ENCODE results near the gene NDUFA11.

Gene NDUFA11

DNA sequence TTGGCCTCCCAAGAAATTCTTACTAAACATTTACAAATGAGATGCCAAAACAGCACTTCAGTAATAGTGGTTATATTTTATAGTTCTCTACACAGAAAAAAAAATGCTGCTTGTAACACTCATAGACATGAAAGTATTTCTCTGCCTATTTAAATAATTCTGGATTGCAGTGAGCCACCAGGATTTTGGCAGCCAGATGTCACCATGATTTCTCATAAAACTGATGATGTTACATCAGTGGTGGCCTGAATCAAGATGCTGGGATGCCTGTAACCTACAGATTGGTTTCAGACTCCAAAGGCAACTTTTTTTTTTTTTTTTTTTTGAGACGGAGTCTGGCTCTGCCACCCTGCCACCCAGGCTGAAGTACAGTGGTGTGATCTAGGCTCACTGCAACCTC lies 7.8 kb upstream of the NDUFA11 start:
- no peaks in the 10 kb centered on the region for H3K9me3 ChIP-seq (ENCODE audit: insufficient read depth, low read length)
- no peak overlapping the region for H3K9ac ChIP-seq (ENCODE audit: low read length)
- H3K36me3 ChIP-seq (ENCODE audit: low read length): no peaks in the 10 kb centered on the region
- H3K4me3 ChIP-seq (ENCODE audit: insufficient read depth, low read length, poor library complexity, severe bottlenecking): no peak overlapping the region
- no peak for TF ChIP-seq EZH2phosphoT487 (conservative IDR thresholded peaks at IDR 0.05; ENCODE audit: low read length)
- no peak for TF ChIP-seq CTCF (IDR thresholded peaks at IDR 0.05; ENCODE audit: insufficient read depth, low read length, poor library complexity, severe bottlenecking)
- no peaks in the 10 kb centered on the region for H3K27me3 ChIP-seq (ENCODE audit: low read length)
- H4K20me1 ChIP-seq (ENCODE audit: low read depth, low read length): no peaks in the 10 kb centered on the region
- H2AFZ ChIP-seq (ENCODE audit: low read depth, low read length, severe bottlenecking): no peak overlapping the region
- no peaks in the 10 kb centered on the region for H3K9me2 ChIP-seq (replicated peaks; ENCODE audit: insufficient read depth, low read length)
- no peaks in the 10 kb centered on the region; the same call in 1 of the 2 replicates for H3F3A ChIP-seq (ENCODE audit: insufficient read depth)
- no peaks in the 10 kb centered on the region for H3K79me2 ChIP-seq (ENCODE audit: insufficient read depth, low read length)
- H3K4me2 ChIP-seq (ENCODE audit: low read depth, low read length, poor library complexity, severe bottlenecking): no peak overlapping the region
- H3K27ac ChIP-seq (ENCODE audit: low read depth, low read length): no peak overlapping the region

GRCh38 chr19:5910638-5910907 lies 7.0 kb upstream of the NDUFA11 start:
- H4K20me1 ChIP-seq (ENCODE audit: low read depth, low read length): no peaks in the 10 kb centered on the region
- no peaks in the 10 kb centered on the region for H3K36me3 ChIP-seq (ENCODE audit: low read length)
- no peaks in the 10 kb centered on the region for H3K79me2 ChIP-seq (ENCODE audit: insufficient read depth, low read length)
- no peaks in the 10 kb centered on the region for H3K9me2 ChIP-seq (replicated peaks; ENCODE audit: insufficient read depth, low read length)
- H3K9ac ChIP-seq (ENCODE audit: low read length): no peak overlapping the region
- no peak overlapping the region for H3K27ac ChIP-seq (ENCODE audit: low read depth, low read length)
- H2AFZ ChIP-seq (ENCODE audit: low read depth, low read length, severe bottlenecking): no peak overlapping the region
- no peaks in the 10 kb centered on the region; the same call in 1 of the 2 replicates for H3F3A ChIP-seq (ENCODE audit: insufficient read depth)
- H3K9me3 ChIP-seq (ENCODE audit: insufficient read depth, low read length): no peaks in the 10 kb centered on the region
- H3K4me3 ChIP-seq (ENCODE audit: insufficient read depth, low read length, poor library complexity, severe bottlenecking): no peak overlapping the region
- TF ChIP-seq EZH2phosphoT487 (conservative IDR thresholded peaks at IDR 0.05; ENCODE audit: low read length) (no peak), CTCF (IDR thresholded peaks at IDR 0.05; ENCODE audit: insufficient read depth, low read length, poor library complexity, severe bottlenecking) (no peak)
- H3K4me2 ChIP-seq (ENCODE audit: low read depth, low read length, poor library complexity, severe bottlenecking): no peak overlapping the region
- no peaks in the 10 kb centered on the region for H3K27me3 ChIP-seq (ENCODE audit: low read length)

DNA sequence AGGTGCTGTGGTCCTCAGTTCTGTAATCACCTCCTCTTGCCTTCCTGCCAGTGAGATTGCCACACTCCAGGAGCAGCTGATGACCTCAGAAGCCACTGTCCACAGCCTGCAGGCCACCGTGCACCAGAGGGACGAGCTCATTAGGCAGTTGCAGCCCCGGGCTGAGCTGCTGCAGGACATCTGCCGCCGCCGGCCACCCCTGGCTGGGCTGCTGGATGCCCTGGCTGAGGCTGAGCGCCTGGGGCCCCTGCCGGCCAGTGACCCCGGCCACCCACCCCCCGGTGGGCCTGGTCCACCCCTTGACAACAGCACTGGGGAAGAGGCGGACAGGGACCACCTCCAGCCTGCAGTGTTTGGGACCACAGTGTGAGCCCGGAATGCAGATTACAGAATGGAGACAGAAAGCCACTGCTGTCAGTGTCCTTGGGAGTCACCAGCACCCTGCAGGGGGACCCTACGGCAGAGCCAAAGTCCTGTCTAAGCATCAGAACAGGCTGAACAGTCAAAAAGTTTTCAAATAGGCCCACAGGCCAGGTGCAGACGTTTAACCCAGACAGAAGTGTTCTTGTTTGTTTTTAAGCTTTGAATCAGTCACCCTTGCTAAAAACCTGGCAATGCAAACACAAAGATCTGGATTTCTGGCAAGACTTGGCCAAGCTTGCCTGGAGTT lies 5.3 kb upstream of the NDUFA11 start:
- Histone ChIP-seq H3K9ac (ENCODE audit: low read length) (no peak overlapping the region), H3K27me3 (ENCODE audit: low read length) (no peaks in the 10 kb centered on the region), H3K27ac (ENCODE audit: low read depth, low read length) (no peak overlapping the region), H3K36me3 (ENCODE audit: low read length) (no peaks in the 10 kb centered on the region), H3K4me3 (ENCODE audit: insufficient read depth, low read length, poor library complexity, severe bottlenecking) (no peak overlapping the region), H3K9me2 (replicated peaks; ENCODE audit: insufficient read depth, low read length) (no peaks in the 10 kb centered on the region), H4K20me1 (ENCODE audit: low read depth, low read length) (no peaks in the 10 kb centered on the region), H3K79me2 (ENCODE audit: insufficient read depth, low read length) (no peaks in the 10 kb centered on the region), H2AFZ (ENCODE audit: low read depth, low read length, severe bottlenecking) (no peak overlapping the region), H3K9me3 (ENCODE audit: insufficient read depth, low read length) (no peaks in the 10 kb centered on the region), H3K4me2 (ENCODE audit: low read depth, low read length, poor library complexity, severe bottlenecking) (no peak overlapping the region), H3F3A (ENCODE audit: insufficient read depth) (no peaks in the 10 kb centered on the region; the same call in 1 of the 2 replicates)
- no peak for TF ChIP-seq EZH2phosphoT487 (conservative IDR thresholded peaks at IDR 0.05; ENCODE audit: low read length)
- TF ChIP-seq CTCF (IDR thresholded peaks at IDR 0.05; ENCODE audit: insufficient read depth, low read length, poor library complexity, severe bottlenecking): no peak

Measured in SU-DHL-6 (cell line).